ENCODE measurements around the gene TMEM178B.

The TMEM178B gene

GRCh38 chr7:141441837-141442627 is 368.2 kb downstream of the TMEM178B start:
- no peak for DNase-seq

GRCh38 chr7:141442781-141443180 is 368.9 kb downstream of the TMEM178B start:
- DNase-seq, result no peak

DNA sequence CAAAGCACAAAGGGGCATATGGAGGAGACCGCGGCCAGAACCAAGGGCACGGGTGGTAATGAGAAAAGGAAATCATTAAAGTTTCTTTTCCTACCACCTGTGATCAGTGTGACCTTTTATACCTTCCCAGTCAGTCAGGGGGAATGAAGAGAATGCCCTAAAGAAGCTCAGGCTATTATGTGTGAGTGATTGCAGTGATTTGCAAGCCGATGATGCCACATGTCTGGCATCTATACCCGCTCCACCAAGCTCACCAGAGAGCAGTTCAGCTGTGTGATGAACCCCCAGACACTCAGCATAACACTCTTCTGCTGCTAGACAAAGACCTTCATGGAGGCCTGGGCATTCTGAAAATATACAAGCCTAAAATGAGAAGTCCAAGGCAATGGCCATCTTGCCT is 371.1 kb downstream of the TMEM178B start:
- DNase-seq, result no peak

DNA sequence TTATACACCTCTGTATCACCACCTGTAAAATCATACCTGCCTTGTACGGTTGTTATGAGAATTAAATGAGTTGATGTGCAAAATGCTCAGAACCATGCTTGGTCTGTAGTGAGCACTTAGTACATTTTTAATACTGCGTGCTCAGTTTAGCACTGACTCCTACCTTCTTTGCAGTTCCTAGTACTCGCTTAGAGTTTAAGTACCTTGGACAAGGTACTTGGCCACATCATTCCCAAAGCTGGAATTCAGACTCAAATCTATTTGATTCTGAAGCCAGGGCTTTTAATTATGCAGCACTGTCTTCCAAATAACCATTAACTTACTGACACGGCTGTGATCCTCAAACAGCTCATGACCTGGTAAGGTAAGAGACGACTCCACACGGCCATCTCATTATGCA is 377.4 kb downstream of the TMEM178B start:
- DNase-seq, result no peak

DNA sequence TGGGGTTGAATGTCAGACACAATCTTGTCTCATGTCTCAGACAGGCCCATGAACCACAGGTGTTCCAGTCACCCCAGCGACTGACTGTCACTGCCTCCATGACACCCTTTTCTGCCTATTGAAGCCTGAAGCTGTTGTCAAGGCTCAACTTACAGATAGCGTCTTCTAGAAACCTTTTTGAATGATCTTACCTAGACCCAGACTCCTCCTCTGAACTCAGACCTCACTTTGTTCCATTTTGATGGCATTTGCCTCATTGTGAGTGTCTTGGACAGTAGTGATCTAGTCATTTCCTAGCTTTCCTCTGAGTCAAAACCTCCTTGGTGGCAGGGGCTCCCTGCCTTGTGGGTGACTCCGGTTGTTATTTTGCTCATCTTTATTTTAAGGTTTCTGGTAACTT is 379.0 kb downstream of the TMEM178B start:
- peak; percentile 31 for DNase-seq

- no peak for DNase-seq
Measured at GRCh38 chr7:141454338-141454737, 380.5 kb downstream of the TMEM178B start.

DNA sequence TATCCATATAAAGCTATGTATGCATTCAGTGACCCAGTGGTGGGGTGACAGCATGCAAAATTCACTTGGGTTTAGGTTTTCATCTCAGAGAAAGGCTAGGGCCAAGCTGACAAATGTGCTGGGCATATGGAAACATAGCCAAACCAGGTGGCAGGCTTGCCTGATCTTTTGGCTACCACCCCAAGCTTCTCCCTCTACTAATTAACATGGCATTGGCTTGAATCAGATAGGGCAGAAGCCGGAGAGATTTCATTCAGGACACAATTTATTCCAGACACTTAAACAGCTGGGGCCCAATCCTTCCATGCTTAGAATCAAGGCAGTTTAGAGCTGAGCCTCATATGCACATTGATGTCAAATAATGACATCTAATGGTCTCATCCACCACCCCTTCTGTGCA is 381.9 kb downstream of the TMEM178B start:
- DNase-seq, result no peak

DNA sequence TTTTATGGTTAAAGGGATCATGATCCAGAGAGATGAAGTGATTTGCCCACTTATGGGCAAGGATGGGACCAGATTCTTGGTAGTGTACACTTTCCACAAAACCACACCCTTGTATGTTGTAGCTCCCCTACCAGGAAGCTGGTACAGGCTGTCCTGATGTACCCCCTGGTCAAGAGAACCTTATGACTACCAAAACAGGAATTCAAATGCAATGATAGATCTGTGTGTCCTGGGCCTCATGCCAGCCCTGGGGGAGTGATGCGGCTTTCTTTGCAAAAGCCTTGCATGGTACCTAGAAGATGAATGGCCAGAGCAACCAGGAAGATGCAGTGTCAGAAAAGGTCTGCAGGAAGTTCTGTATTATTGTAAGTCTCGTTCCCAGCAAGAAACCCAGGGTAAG is 382.4 kb downstream of the TMEM178B start:
- no peak for DNase-seq

- no peak for DNase-seq
Measured at GRCh38 chr7:141456711-141457110, 382.8 kb downstream of the TMEM178B start.

- no peak for DNase-seq
Measured at GRCh38 chr7:141460781-141461715, 387.2 kb downstream of the TMEM178B start.

- no peak for DNase-seq
Measured at GRCh38 chr7:141461924-141462323, 388.1 kb downstream of the TMEM178B start.

GRCh38 chr7:141462958-141463357 is 389.1 kb downstream of the TMEM178B start:
- no peak for DNase-seq

DNA sequence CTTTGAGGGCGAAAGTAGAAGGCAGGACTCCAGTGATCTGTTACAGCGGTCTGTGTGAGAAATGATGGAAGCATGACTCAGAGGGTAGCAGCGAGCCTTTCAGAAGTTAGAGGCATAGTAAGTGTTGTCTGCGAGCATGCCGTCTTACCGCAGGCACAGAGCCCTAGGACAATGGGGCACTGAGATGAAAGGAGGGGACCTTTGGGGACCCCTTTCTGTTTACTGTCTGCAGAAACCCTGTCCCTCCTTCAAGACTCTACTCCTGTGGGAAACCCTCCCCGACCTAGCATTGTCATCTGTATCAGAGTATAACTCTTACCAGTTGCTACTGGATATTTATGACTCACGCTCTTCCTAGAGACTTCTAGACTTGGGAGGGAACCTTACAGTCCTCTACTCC is 390.1 kb downstream of the TMEM178B start:
- no peak for DNase-seq

DNA sequence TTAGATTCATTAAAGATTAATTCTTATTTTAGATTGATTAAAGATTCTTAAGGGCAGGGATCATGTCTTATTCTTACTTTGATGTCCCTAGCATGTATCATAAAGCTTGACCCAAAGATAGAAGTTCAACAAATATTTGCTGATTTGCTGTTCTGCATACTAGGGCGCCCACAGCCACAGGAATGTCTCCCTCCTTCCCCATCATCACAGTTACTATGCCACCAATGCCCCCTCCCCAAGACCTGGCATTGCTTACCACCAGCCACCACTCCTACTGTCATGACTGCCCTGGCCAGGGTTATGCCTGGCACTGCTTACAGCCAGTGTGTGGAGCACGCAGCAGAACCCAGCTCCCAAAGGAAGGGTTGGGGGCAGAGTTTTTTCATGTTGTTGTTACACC is 390.7 kb downstream of the TMEM178B start:
- DNase-seq, result no peak

- no peak for DNase-seq
Measured at GRCh38 chr7:141466151-141466904, 392.5 kb downstream of the TMEM178B start.

GRCh38 chr7:141468341-141468740 is 394.5 kb downstream of the TMEM178B start:
- no peak for DNase-seq

- DNase-seq, result no peak
Measured at GRCh38 chr7:141475679-141476078, 401.8 kb downstream of the TMEM178B start.

DNA sequence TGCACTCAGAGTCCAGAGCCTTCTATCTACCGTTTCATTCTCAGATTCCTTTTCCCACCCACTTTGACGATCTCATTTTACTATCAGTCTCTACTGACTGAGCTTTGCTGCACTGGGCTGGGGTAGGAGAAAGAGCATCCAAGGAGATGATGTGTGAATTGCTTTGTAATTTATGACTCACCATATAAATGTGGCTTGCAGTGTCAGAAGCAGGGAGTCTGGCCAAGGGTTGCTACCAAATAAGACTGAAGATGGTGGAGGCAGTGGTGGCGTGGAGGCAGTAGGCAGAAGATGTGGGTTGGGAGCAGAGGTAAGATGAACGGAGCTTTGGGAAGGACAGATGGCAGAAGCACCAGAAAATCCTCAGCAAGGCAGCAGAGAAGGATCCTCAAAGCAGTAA is 404.0 kb downstream of the TMEM178B start:
- DNase-seq, result no peak

DNA sequence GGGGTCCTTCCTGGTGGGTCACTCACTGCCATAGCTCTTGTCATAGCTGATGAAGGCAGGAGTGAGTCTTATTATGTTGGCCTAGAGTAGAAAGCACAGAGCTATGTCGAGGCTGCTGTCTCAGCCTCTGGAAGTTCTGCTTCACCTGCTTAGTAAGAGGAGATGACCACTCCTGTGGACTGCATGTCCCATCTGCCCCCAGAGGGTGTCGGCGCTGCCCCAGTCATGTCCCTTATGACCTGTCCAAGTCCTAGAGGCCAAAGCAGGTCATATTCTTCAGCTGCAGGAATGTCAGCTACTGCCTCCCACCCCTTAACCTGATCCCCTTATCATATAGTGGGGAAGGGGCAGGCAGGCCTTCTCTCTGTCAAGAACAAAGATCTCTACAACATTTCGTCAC is 405.0 kb downstream of the TMEM178B start:
- no peak for DNase-seq

GRCh38 chr7:141480953-141481352 is 407.1 kb downstream of the TMEM178B start:
- DNase-seq, result no peak

GRCh38 chr7:141481971-141482370 is 408.1 kb downstream of the TMEM178B start:
- DNase-seq, result no peak

DNA sequence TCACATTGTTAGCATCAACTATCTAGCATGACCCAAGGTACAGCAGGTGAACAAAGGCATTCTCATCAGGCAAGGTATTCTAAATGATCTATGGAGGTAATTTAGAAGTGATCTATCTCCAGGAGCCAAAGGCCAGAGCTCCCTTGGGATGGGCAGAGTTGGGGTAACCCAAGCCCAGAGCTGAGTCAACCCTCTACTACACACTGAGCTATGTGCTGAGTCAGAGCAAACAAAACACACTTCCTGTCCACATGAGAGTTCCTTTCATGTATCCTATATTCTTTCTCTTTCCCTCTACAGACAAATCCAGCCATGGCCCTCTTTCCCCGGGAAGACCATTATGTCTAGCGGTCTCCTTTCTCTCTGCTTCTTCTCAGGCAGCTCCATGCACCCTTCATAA is 409.2 kb downstream of the TMEM178B start:
- DNase-seq, result no peak

DNA sequence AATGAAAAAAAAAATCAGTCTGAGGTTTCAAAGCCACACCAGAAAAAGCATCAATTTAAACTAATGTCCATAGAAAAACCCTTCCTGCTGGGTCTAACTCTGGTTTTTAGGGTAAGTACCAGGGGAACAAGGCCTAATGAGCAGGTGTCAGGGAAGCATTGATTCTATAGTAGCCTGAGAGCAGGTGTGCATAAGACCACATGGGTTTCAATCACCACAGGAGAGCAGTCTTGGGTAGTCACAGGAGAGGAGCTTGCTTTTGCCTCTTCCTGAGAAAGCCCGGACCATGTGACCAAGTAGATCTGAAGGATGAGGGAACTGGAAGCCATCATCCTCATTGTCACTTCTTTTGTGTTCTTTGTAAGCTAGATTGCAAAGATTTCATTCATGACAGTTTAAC is 411.0 kb downstream of the TMEM178B start:
- DNase-seq, result no peak

Data from stimulated activated CD8-positive, alpha-beta memory T cell treated with anti-CD3 and anti-CD28 coated beads, Interleukin-4, amount 100 ng/mL, for 48 hours (primary cell).